Gastroesophageal sphincter (tissue), 4 donors: ENCODE data around the gene MLXIP. TPM values are rescaled to one million over a fixed set of nuclear protein-coding genes. Genes with fewer than 3 reads are reported as not detected.

Experiments used
- ATAC-seq: fragments of 150-250 bp; one replicate; pipeline ENCODE4 v1.9.1; 2016; ENCODE audit warnings: mild to moderate bottlenecking, moderate library complexity
- H3K27ac ChIP-seq, 4 donors: fragments of 200-600 bp; sonication (generic) in 3 of 4; 1 replicate in 3 of 4; 2 replicates in 1 of 4; pipeline ENCODE4 v1.5.1; 2016 to 2019
- H3K27me3 ChIP-seq: fragments of 200-600 bp; sonication (generic); one replicate; pipeline ENCODE4 v1.5.1; 2019
- H3K36me3 ChIP-seq, 2 donors: fragments of 200-600 bp; sonication (generic); one replicate each; pipeline ENCODE4 v1.5.1; 2019; ENCODE audit warnings: control low read depth in 1 of 2
- H3K4me1 ChIP-seq, 3 donors: fragments of 200-600 bp; sonication (generic); 1 replicate in 2 of 3; 2 replicates in 1 of 3; pipeline ENCODE4 v1.5.1; 2016 to 2019; ENCODE audit warnings: control low read depth in 2 of 3
- H3K4me3 ChIP-seq, 2 donors: fragments of 200-600 bp; sonication (generic); one replicate each; pipeline ENCODE4 v1.5.1; 2019; ENCODE audit warnings: mild to moderate bottlenecking in 1 of 2, moderate library complexity in 1 of 2
- H3K9me3 ChIP-seq, 3 donors: fragments of 200-600 bp; sonication (generic); one replicate each; pipeline ENCODE4 v1.5.1; 2017 to 2019; ENCODE audit warnings: control low read depth in 2 of 3
- CTCF ChIP-seq, 4 experiments: fragments of 200-600 bp in 2 of 4; fragments of 450-650 bp in 2 of 4; sonication (generic) in 1 of 4; IDR thresholded peaks; one replicate each; pipeline ENCODE4 v1.5.1; 2017 to 2019; ENCODE audit warnings: antibody characterized with exemption in 4 of 4, mild to moderate bottlenecking in 2 of 4, moderate library complexity in 2 of 4
- EP300 ChIP-seq: sonication (generic); formaldehyde crosslinking; IDR thresholded peaks from one replicate; pipeline ENCODE4 v1.6.1; 2017; ENCODE audit warnings: antibody characterized with exemption, mild to moderate bottlenecking
- POLR2A ChIP-seq, 2 donors: fragments of 450-650 bp; IDR thresholded peaks; one replicate each; pipeline ENCODE4 v1.6.1; 2017; ENCODE audit warnings: antibody characterized with exemption in 2 of 2, mild to moderate bottlenecking in 2 of 2, moderate library complexity in 1 of 2
- POLR2AphosphoS5 ChIP-seq: sonication (generic); formaldehyde crosslinking; IDR thresholded peaks from one replicate; pipeline ENCODE4 v1.6.1; 2017; ENCODE audit warnings: antibody characterized with exemption
- WGBS, 2 donors: methylation state at CpG; one replicate each; pipeline ENCODE4 v1.1.5; 2018; ENCODE audit warnings: low coverage in 1 of 2; 5-methylcytosine and 5-hydroxymethylcytosine counted together
- total RNA-seq, 4 donors: library from RNA; depleted of rRNA; stranded (reverse); fragments of >200 nt; gene quantifications; one replicate each; pipeline ENCODE4 v1.1.0, GENCODE V29; 2016

Gene MLXIP
- total RNA-seq, 4 donors from 2014 or later, result 28.8 to 87.4 (median 54.9) TPM

GRCh38 chr12:122128481-122128880 lies 49.9 kb downstream of the MLXIP start:
- no peak for TF ChIP-seq CTCF (IDR thresholded peaks at IDR 0.05)
- no peak for TF ChIP-seq POLR2AphosphoS5
- no peak for TF ChIP-seq POLR2A (IDR thresholded peaks at IDR 0.05)
- TF ChIP-seq EP300, result no peak
- H3K36me3 ChIP-seq, result peaks cover 0 to 65% of the 10 kb centered on the region in 2 donors
- H3K27me3 ChIP-seq, result no peaks in the 10 kb centered on the region
- ATAC-seq, result no peak
- no peak overlapping the region for H3K4me3 ChIP-seq
- H3K9me3 ChIP-seq, result no peaks in the 10 kb centered on the region
- H3K4me1 ChIP-seq, result peaks cover 0 to 44% (median 7%) of the 10 kb centered on the region in 3 donors
- 74 to 88% methylated on average over 3 to 4 of the region's 5 CpGs for WGBS, 2 donors
- H3K27ac ChIP-seq, result no peak overlapping the region

GRCh38 chr12:122129131-122129530 lies 50.6 kb downstream of the MLXIP start:
- Histone ChIP-seq H3K4me1 (peaks cover 0 to 38% (median 4%) of the 10 kb centered on the region in 3 donors), H3K27me3 (no peaks in the 10 kb centered on the region), H3K36me3 (peaks cover 0 to 72% of the 10 kb centered on the region in 2 donors), H3K9me3 (no peaks in the 10 kb centered on the region), H3K27ac (no peak overlapping the region), H3K4me3 (no peak overlapping the region)
- ATAC-seq, result no peak
- WGBS, 2 donors, result 87 to 91% methylated on average over 4 to 6 of the region's 13 CpGs
- TF ChIP-seq POLR2A (IDR thresholded peaks at IDR 0.05) (no peak), POLR2AphosphoS5 (no peak), CTCF (IDR thresholded peaks at IDR 0.05) (no peak), EP300 (no peak)

GRCh38 chr12:122130150-122130549 lies 51.6 kb downstream of the MLXIP start:
- no CpG with 5 or more reads among the region's 17 CpGs for WGBS, 2 donors
- H3K9me3 ChIP-seq, result no peaks in the 10 kb centered on the region
- no peak overlapping the region for H3K27ac ChIP-seq
- no peak overlapping the region for H3K4me3 ChIP-seq
- no peak for TF ChIP-seq POLR2AphosphoS5
- no peak for TF ChIP-seq EP300
- TF ChIP-seq POLR2A (IDR thresholded peaks at IDR 0.05), result no peak
- no peak for TF ChIP-seq CTCF (IDR thresholded peaks at IDR 0.05)
- H3K4me1 ChIP-seq, result peaks cover 0 to 28% (median 4%) of the 10 kb centered on the region in 3 donors
- ATAC-seq, result no peak
- no peaks in the 10 kb centered on the region for H3K27me3 ChIP-seq
- peaks cover 0 to 82% of the 10 kb centered on the region in 2 donors for H3K36me3 ChIP-seq

GRCh38 chr12:122133192-122133950 lies 54.8 kb downstream of the MLXIP start:
- Histone ChIP-seq H3K9me3 (no peaks in the 10 kb centered on the region), H3K27ac (no peak overlapping the region), H3K36me3 (peaks cover 0 to 100% of the 10 kb centered on the region in 2 donors), H3K4me1 (no peaks in the 10 kb centered on the region), H3K4me3 (no peak overlapping the region), H3K27me3 (no peaks in the 10 kb centered on the region)
- no peak for TF ChIP-seq CTCF (IDR thresholded peaks at IDR 0.05)
- no peak for TF ChIP-seq POLR2AphosphoS5
- TF ChIP-seq POLR2A (IDR thresholded peaks at IDR 0.05), result no peak
- no peak for TF ChIP-seq EP300
- ATAC-seq, result peak; percentile 11
- 54% methylated on average over 12 of the region's 28 CpGs; no CpG with 5 or more reads in 1 of the 2 donors for WGBS, 2 donors
